GM18508 (cell line): ENCODE measurements around the gene PDPR.
"Not testable (repeated sequence)": the region's sequence is repeated elsewhere in the genome, so short reads cannot be mapped to it uniquely, and the experiment has no call there.

Source experiments
- ATAC-seq: cut with Tn5 transposase; IDR thresholded peaks from one replicate; pipeline ENCODE4 v1.9.1; 2021; ENCODE audit warnings: moderate number of reproducible peaks; ENCODE audit not compliant: insufficient read depth, unreplicated experiment

PDPR gene

DNA sequence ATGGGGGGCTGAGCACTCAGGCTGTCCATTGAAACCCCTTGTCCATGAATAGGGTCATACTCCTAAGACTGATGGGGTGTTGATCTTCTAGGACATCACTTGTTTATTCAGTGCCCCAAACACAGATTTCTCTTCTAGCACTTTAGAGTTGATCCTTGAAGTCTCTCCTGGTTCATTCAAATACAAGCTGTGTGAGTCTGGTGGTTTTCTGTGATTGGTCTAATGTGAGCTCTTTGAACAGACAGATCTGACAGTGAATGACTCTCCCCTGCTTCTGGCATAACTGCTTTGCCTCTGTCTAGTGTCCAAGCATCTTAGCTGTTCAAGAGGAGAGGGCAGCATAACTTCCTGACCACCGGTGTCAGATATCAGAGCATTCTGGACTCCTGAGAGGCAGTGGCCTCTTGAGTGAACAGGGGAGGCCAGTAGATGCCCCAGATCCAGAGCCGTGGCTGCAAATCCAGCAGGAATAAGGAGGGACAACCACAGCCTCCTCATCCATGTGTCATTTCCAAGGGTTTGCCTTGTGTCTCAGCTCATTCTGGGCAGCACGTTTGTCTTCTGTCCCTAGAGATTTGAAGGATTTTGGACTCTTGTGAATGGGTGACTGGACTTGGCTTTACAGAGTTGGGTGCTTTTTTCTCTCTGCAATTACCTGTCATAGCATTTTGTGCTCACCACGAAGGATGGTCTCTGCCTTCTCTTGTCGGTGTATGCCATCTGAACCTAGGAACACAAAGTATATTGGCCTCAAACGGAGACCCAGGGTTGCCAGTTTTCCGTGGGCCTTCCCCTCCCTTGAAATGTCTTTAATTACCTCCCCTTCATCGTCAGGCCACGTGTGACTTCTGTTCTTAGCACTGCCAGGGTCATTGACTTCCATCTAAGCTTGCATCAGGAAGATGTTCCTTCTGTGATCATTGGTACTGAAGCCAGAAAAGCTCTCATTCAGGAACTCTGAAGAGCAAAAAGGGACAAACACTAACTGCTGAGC lies 45.5 kb downstream of the PDPR start:
- ATAC-seq, result no peak

DNA sequence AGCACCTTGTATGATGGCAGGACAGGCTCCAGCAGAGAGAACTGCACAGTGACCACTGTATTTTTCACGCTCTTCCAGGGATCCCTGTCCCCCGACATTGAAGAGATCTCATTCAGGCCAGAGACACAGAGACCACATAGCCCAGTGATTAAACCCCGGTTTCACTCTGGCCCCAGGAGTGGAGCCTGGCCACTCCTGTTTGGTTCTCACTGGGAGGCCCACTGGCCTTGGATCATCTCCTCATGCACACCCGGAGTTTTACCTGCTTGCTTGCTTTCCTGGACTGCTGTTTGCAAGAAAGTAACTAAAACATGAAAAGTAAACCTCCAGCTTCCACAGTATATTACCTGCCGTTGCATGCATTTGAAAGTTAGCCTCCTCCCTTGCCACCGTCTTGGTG lies 46.3 kb downstream of the PDPR start:
- no peak for ATAC-seq

DNA sequence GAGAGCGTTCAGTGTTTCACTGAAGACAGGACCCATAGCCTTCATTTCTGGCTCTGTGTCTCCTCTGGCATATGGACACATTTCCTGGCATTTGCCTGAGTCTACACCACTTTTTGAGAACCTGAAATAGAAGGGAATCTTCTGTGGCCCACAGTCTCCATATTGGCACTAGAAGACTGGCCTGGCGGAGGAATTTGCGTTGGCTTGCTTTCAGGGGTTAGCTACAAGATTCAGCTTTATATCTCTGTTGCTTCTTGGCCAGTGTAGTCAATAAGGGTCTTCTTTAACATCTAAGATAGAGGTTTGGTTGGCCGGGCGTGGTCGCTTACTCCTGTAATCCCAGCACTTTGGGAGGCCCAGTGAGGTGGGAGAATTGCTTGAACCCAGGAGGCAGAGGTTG lies 46.7 kb downstream of the PDPR start:
- ATAC-seq, result no peak

DNA sequence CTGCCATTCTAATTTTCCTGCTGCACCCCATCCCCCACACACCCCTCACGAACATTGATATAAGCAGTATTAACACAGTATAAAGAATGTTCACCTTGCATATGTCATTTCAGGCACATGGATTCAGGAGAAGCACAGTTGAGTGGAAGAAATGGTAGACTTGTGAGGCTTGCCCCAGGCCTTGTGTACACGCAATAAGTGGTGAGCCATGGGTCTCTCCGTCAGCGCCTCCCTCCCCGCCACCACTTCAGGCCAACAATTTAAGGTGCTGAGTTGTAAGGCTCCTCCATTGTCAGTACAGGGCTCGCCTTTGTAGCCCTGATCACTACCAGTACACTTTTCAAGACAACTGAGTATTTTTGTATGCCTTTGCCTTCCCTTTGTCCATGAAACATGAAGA lies 47.2 kb downstream of the PDPR start:
- no peak for ATAC-seq

DNA sequence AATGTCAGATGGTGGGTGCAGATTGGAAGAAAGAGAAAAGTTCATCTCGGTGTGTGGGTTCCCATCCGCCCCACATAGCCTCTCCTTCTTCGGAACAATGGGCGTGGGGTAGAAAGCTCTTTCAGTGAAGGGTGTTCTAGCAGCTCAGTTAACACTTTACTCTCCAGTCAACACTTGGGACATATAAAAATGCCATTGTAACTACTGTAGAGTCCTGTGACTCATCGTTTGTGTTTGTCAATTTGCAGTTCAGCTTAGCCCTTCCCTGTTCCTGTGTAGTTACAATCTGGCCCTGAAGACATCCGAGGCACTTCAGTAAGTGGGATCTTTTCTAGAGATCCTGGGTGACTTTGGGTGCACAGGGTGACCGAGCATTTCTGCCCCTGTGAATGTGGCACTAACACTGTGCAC lies 47.9 kb downstream of the PDPR start:
- ATAC-seq, result no peak

DNA sequence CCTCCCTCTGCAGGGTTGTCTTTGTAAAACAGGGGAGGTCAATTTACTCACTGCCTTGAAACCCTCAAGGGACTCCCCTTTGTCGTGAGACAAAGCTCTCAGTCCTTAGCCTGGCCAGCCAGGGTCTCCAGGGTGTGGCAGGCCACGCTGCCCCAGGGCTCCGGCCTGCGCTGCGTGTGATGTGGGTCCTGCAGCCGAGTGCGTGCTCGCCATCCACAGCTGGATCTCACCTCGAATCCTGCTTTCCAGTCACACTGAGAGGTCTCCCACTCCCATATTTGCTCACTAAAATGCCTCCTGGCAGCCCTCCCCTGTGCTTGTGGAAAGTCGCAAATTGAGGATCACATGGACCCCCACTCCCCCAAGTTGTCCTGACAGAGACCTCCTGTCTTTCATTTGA lies 49.5 kb downstream of the PDPR start:
- ATAC-seq, result no peak

DNA sequence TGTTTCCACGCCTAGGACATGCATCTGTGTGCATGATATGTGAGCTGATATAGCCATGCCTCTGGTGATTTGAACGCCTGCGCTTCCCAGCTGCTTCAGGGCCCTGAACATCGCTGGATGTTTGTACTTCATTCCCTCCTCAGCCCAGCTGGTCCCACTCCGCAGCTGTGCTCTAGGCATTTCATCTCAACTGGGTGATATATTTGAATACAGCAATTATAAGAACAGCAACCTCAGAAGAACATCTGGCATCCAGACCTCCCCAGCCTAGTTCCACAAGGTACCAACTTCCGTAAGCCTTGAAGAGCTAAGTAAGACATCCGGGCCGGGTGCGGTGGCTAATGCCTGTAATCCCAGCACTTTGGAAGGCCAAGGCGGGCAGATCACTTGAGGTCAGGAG lies 52.6 kb downstream of the PDPR start:
- not testable (repeated sequence) for ATAC-seq

DNA sequence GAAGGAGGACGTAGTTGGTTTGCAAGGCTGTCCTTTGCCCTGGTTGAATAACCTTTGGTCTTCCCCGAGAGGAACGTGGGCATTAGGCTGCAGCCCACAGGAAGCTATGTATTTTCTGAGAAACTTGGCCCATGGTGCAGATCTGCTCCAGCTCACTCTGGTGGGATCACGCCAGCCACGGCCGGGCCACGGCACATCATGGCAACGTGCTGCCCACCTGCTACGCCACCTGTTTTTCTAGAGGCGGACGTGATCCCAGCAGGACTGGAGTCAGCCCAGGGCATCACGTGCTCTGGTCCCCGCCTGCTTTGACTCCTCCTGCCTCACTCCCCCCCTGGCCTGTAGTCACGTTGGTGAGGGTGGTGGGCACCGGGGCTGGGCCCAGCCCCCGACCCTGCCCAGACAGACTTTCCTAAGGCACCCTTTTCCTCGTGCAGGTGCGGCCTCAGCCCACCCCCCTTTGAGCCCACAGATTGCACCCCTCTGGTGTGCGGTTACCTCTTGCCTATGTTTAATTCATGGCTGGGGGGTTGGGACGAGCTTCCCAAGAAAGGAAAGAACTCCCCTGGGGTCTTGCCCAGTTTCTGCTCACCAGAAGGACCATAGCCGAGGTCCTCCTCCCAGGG lies 59.2 kb downstream of the PDPR start, which contains the start of gene CLEC18C:
Gene CLEC18C, plus strand, starts transcription at position 576 of the 626 bp plus-strand sequence. CDS start 492 bp downstream, outside the sequence.
- ATAC-seq, result not testable (repeated sequence)

DNA sequence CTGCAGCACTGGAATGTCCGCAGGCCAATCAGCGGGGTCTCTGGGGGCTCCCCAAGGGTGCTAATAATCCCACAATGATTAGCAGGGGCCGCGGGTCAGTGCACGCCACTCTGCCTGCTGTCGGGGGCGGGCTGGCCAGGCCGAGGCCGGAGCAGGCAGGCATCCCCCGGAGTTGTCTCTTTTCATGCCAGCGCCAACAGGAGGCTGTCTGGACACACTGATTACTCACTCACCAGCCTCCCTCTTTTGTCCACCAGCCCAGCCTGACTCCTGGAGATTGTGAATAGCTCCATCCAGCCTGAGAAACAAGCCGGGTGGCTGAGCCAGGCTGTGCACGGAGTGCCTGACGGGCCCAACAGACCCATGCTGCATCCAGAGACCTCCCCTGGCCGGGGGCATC lies 59.8 kb downstream of the PDPR start:
- ATAC-seq, result not testable (repeated sequence)

GRCh38 chr16:70174387-70174932 lies 60.3 kb downstream of the PDPR start:
- not testable (repeated sequence) for ATAC-seq

DNA sequence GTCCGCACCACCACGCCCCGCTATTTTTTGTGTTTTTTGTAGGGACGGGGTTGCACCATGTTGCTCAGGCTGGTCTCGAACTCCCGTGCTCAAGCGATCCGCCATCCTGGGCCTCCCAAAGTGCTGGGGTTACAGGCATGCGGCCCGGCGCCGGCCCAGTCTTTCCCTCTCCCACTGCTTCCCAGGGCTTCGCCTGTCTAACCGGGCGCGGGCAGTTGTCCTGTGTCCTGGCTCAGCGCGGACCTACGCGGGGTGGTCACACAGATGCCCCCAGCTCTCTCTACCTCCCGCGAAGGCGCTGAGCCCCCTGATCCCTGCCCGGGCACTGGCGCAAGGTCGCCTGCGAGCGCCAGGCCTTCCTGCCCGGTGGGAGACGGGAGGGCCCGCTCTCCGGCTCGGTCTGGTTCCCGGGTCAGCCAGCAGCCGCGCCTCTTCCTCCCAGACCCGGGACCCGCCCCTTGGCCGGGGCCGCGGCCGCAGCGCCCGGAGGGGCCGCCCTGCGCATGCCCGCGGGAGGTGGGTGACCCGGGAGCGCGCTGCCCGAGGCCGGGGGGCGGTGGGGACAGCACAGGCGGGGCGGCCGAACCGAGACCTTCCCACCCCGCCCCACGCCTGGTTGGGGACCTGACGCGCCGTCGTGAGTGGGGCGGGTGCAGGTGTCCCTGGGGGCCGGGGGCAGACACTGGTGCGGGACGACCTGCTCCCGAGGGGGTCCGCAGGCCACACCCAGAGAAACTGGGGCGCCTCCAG lies 73.9 kb downstream of the PDPR start:
- not testable (repeated sequence) for ATAC-seq

DNA sequence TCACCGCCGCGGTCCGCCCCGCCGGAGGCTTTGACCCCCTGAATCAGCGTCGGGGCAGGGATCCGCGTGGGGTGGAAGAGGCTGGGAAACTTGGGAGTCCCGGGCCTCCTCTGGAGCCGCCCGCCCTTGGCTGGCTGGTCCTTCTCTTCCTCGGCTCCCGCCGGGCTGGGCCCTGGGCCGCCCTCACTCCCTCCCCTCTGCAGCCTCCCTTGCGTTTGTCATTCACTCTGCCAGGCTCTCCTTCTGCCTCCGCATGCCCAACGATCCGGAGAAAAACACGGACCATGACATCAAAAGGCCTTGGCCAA lies 74.4 kb downstream of the PDPR start:
- ATAC-seq, result not testable (repeated sequence)

GRCh38 chr16:70190574-70190973 lies 76.4 kb downstream of the PDPR start:
- ATAC-seq, result not testable (repeated sequence)

DNA sequence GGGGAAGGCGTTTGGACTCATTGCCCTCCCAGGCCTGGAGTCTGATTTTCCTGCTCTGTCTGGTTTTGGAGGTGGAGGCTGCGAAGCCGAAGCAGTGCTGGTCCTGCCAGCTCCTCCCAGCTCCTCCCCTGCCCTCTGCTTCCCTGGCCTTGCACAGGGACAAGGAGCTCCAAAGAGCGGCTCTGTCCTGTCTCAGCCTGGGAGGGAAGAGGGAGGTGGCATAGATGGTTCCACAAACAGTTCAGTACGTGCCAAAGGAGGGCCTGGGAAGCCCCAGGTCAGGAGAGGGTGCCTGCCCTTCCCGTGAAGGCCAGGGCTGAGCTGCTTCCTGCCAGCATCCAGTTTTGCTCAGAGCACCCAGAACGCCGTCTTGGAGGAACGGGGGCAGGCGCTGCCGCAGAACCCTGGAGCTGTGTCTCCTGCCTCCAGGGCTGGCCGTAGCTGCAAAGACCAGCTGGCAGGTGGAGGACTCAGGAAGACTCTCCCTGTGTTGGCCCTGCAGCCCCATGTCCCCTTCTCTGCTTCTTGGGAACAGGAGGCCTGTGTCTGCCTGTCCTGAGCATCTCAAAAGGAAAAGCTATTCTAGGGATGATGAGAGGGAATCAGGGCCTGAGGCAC lies 82.7 kb downstream of the PDPR start:
- not testable (repeated sequence) for ATAC-seq

- ATAC-seq, result not testable (repeated sequence)
These were observed 83.5 kb downstream of the PDPR start for GRCh38 chr16:70197611-70198010.

- ATAC-seq, result not testable (repeated sequence)
These were observed 84.1 kb downstream of the PDPR start for GRCh38 chr16:70198230-70198629.

DNA sequence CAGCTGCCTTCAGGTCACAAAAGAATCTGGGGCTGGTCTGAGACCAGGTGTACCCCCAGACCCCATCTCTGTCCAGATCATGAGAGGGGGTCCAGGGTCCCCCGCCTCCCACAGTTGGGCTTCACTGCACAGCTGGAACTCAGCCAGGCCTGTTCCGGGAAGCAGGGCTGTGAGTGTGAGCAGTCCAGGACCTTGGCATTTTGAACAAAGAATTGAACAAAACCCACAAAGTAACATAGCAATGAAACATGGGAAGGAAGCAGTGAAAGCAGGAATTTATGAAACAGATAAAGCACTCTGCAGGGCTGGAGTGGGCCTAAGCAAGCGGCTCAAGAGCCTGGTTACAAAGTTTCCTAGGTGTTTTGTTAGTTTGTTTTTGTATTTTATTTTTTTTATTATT lies 84.5 kb downstream of the PDPR start:
- ATAC-seq, result not testable (repeated sequence)

GRCh38 chr16:70199170-70199569 lies 85.0 kb downstream of the PDPR start:
- ATAC-seq, result not testable (repeated sequence)

DNA sequence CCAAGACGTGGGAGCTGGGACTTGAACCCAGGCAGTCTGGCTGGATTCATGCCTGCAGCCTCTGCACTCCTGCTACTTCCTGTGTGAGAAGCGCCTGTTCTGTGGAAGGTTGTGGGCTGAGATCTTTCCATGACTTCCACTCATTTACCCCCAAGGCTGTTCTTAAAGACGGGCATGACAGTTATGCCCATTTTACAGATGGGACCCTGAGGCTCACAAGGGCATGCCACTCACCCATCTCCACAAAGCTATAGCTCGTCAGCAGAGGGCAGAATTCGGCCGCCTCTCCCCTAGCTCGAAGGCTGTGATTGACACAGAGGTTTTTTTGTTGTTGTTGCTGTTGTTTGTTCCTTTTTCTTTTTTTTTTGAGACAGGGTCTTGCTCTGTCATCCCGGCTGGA lies 85.9 kb downstream of the PDPR start:
- ATAC-seq, result not testable (repeated sequence)

GRCh38 chr16:70203508-70203907 lies 89.4 kb downstream of the PDPR start:
- not testable (repeated sequence) for ATAC-seq
